SW480 (cell line): Measurements from ENCODE around the gene CHCHD1.
"Not testable (repeated sequence)": the region's sequence is repeated elsewhere in the genome, so short reads cannot be mapped to it uniquely, and the experiment has no call there.

Experiments used
- DNase-seq: peaks from one replicate; pipeline ENCODE4 v3.0.0-alpha.2; 2016; ENCODE audit warnings: low spot score

The CHCHD1 gene

GRCh38 chr10:73781879-73782748 lies at the start of gene CHCHD1:
Gene CHCHD1 (plus strand): TSS chr10:73782048. CDS start chr10:73782076, 28 bp downstream.
- DNase-seq = peak; percentile 80

- DNase-seq = no peak
These were observed 49.4 kb upstream of the CHCHD1 start for GRCh38 chr10:73732426-73732825.

- DNase-seq = no peak
These were observed 48.8 kb upstream of the CHCHD1 start for GRCh38 chr10:73732931-73733623.

GRCh38 chr10:73734028-73734720 lies 47.7 kb upstream of the CHCHD1 start:
- DNase-seq = no peak

- DNase-seq = no peak
These were observed 47.0 kb upstream of the CHCHD1 start for GRCh38 chr10:73734796-73735305.

GRCh38 chr10:73740501-73741254 lies 41.2 kb upstream of the CHCHD1 start:
- not testable (repeated sequence) for DNase-seq

GRCh38 chr10:73742454-73742734 lies 39.5 kb upstream of the CHCHD1 start:
- no peak for DNase-seq

GRCh38 chr10:73743327-73743904 lies 38.4 kb upstream of the CHCHD1 start:
- no peak for DNase-seq

- peak; percentile 92 for DNase-seq
These were observed 37.8 kb upstream of the CHCHD1 start, which contains the start of gene SEC24C for GRCh38 chr10:73743905-73744663. Gene SEC24C (plus strand): TSS chr10:73744372. CDS start chr10:73746833, 2,461 bp downstream.

GRCh38 chr10:73744664-73744975 lies 37.2 kb upstream of the CHCHD1 start:
- DNase-seq = peak; percentile 30

- no peak for DNase-seq
These were observed 35.1 kb upstream of the CHCHD1 start for GRCh38 chr10:73746721-73747120.

- DNase-seq = no peak
These were observed 31.0 kb upstream of the CHCHD1 start for GRCh38 chr10:73750819-73751218.

GRCh38 chr10:73756183-73756582 lies 25.7 kb upstream of the CHCHD1 start:
- DNase-seq = no peak

GRCh38 chr10:73758704-73759511 lies 22.9 kb upstream of the CHCHD1 start:
- DNase-seq = no peak

- peak; percentile 93 for DNase-seq
These were observed 22.2 kb upstream of the CHCHD1 start for GRCh38 chr10:73759512-73760115.

GRCh38 chr10:73761781-73762180 lies 20.1 kb upstream of the CHCHD1 start:
- DNase-seq = no peak

- no peak for DNase-seq
These were observed 18.9 kb upstream of the CHCHD1 start for GRCh38 chr10:73762915-73763314.

- DNase-seq = no peak
These were observed 18.5 kb upstream of the CHCHD1 start for GRCh38 chr10:73763343-73763742.

- DNase-seq = no peak
These were observed 16.8 kb upstream of the CHCHD1 start for GRCh38 chr10:73765066-73765465.

GRCh38 chr10:73768881-73769280 lies 13.0 kb upstream of the CHCHD1 start:
- DNase-seq = no peak
